Measurements from ENCODE around the gene CERKL.

Gene CERKL

DNA sequence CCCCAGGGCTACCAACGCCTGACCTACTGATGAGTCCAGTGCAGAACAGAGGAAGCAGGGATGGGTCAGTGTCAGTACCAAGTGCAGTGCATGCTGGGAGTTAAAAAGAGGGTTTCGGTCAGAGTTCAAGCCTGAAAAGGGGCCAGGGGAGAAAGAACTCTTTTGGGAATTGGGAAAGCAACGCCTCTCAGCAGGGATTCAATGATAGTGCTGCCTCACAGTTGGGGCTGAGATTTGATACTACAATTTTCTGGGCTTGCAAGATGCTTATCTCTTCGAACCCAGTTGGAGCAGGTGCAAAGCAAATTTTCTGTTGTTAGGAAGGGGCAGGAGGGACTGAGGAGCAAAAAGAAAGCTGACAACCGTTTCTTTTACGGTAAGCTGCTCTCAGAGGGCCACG lies 82.6 kb downstream of the CERKL start:
- no peak for DNase-seq

DNA sequence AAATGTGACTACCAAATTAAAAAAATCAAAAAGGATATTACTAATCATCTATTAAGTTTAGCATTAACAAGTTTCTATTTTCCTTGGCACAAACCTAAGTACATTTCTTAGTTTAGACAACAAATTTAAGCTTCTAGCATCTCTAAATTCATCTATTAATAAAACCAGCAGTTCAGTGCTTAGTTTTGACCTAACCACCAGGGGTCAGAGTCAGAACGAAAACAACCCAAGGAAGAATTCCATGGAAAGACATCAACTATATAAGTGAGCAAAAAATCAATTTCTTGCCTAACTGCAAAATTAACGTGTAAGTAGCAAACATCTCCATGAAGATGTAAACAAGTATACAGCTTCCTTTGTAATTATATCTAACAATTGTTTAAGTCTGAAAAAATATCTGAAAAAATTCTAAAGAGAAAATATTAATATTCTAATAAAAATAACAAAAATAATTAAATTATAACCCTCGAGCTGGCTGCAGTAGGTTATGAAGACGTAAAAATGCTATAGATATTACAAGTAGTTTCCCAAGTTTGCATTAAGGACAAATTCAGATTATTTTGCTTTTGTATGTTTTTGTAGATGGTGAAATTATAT lies 83.7 kb downstream of the CERKL start:
- DNase-seq = no peak

DNA sequence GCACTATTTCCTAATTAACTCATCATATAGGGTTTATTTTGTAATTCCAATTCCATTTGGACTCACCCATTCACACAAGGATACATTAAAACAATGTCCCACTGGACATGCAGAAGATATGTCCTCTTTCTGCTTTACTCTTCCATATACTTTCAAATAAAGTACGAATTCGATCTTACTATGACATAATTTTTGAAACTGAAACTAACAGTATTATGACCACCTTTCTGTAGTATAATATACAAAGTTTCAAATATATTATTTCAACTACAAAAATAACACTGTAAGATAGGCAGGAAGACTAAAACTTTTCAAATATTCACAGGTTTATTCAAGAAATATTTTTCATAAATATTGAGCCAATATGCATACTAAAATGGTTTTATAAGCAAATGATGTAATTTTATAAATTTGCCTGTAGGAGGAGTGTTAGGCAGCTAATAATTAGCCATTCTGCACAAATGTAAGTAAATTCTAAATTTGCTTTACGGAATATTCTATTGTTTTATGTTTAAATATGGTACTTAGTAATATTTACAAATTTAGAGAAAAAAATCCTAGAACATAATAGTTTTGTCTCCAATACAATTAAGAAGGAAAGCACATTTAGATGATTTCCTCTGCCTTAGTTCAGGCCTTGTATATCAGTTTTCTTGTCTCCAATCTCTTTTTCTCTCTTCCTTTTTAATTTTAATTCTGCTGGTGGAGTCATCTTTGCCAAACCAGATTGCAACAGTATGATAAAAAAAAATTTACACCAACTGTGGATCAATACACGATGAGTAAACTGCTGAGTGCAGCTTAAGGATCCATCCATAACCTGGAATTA lies 85.9 kb downstream of the CERKL start:
- no peak for DNase-seq

DNA sequence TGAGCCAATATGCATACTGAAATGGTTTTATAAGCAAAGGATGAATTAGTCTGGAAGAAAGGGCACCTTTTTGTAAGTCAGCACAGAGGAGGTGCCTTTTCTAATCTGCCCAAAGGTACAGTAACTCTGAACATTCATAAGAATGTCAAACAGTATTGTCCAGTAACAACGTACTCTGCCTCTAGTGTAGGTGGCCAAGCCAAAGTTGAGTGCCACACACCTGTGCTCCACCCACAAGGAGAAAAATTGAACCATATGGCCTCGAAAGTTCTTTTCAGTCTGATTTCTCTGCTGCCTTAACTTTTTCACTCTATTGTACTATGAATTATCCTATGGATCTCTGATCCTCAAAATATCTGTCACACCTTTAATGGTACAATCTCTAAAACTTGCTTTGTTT lies 86.8 kb downstream of the CERKL start:
- DNase-seq = no peak

DNA sequence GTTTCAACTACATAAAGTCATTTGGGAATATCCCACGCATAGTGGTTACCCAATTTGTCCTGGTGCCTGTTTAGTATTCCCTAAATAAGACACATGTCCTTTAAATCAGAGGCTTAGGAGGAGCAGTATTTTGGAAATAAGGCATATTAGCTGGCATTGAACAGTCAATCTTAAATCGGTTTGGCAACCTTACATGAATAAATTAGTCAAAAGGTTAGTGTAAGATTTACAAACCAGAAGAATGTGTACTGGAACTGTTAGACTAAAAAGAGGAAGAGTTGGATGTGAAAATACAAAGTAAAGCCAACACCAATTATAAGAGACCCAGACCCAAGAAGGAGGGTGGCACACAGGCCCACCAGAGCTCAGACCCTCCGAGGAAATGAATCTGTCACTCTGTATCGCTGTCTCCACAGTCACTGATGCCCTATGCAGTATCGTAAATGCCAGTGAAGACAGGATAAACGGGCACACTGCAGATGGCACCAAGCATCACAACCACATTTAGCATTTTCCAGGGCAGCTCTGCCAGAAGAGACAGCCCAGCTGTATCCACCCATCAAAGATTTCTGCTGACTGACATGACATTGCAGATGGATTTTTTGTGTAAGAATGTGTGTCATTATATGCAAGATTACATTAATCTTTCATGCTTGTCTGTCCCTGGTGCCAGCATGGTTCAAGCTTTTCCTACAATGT lies 90.4 kb downstream of the CERKL start:
- DNase-seq = no peak

DNA sequence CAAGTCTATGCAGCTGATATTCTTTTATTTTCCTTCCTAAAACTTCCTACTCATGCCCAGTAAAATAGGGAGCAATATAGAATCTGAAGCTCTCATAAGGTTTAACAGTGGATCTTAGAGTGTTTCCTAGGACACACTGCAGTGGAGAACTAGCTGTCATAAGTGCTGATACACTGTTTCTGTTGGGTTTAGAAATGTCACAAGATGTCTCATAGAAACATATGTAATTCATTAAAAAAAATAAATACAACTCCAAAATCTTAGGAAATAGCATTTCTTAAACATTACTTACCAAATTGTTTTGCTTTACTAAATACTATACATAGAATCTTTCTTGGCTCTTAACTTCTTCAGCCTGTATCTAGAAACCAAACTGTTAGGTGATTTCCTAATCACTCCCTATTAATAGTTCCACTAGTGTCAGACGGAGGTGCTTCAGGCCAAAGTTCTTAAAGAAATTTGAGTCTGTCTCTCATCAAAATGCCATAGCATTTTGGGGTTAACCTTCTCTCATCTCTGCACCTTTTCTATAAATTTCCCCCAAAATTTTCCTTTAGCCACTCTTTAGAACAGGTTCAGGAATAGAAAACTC lies 93.7 kb downstream of the CERKL start:
- DNase-seq = no peak

DNA sequence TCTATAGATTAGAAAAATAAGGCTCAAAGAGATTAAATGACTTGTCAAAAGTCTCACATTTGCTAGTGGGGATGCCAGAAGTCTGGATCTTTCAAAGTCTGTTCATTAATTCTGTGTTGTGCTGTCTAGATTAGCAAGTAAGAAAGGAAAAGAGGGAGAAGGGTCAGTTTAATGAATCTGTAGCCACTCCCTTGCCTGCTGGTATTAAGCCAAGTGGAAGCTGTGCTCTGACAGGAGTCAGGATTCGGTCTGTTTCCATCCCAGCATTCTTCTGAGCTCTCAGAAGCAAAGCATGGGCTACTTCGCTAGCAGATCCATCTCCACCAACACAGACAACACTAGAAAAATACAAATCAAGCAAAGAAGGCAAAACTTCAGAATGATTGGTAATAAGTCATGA lies 98.5 kb downstream of the CERKL start:
- no peak for DNase-seq

DNA sequence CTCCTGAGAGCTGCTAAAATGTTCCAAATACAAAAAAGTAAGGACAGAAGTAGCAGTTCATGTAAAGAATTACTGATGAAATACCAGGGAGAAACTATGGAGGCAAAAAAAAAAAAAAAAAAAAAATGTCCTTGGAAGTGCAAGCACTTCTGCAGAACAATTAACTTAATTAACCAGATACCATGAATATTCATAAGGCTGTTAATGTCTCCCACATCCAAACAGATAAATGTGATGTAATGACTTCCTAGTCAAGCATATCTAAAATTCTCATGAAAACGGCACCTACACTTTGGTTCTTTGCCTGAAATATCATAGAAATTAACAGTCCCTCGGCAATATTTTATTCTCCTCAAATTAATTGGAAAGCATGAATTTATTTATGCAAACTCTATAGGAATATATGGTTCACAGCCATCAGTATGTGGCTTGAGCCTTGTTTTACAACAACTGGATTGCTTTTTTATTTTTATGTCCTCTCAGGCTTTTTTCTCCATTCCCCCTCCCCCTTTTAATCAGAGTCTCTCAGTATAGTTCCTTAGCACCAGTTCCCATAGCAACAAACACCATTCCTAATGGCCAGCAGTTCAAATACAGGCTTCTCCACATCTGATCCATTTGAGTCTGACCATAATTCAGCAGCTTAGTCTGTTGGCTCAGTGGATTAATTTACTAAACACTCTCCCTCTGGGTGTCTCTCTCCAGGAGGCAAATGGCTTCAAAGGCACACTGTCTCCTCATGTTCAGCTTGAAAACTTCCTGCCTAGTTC lies 102.7 kb downstream of the CERKL start:
- DNase-seq = no peak

DNA sequence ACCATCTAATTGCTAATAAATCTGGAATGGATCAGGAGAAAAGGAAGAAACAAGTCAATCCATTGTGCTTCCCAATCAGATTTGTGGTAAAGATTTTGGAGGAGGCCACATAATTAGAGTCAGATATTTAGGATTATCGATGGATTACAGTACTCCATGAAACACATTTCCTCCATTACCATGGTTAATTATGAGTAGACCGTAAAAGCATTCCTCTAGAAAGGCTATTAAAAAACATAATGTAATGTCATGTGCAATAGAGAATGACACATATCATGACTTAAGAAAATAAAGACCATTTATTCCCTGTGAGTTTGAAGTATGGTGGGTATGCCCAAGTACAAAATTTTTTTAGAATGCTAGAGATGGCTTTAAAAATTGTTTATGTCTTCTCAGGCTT lies 103.7 kb downstream of the CERKL start:
- DNase-seq = no peak

DNA sequence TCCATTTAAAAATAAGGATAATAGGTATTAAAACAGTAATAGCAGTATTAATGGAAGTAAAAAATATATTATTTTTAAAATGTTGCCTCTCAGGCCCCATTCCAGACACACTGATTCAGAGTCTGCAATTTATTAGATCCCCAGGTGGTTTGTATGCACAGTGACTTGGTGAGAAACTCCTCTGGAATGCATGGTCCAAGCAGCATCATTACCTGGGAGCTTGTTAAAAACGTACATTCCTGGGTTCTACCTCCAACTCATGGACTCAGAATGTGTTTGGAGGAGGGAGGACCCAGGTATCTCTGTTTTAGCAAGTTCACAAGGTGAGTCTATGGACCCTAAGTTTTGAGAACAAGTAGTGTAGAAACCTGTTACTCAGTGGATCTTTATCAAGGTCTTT lies 104.1 kb downstream of the CERKL start:
- no peak for DNase-seq

DNA sequence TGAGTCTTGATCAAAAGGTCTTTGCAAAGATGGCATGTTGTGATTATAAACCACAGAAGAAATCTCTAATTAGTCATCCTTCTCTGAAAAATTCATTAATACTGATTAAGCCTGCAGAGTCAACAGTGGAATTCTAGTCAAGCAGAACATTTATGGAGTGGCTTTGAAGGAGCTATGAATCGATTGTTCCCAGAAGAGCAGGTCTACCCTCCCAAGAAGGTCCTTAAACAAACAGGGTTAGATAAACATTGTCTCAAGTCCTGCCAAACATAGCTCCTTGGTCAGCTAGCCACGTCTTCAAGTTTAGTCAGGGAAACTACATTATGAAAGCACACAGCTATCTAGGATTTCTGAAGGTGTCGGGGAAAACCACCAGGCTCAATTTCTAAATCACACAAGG lies 110.8 kb downstream of the CERKL start:
- DNase-seq = no peak

DNA sequence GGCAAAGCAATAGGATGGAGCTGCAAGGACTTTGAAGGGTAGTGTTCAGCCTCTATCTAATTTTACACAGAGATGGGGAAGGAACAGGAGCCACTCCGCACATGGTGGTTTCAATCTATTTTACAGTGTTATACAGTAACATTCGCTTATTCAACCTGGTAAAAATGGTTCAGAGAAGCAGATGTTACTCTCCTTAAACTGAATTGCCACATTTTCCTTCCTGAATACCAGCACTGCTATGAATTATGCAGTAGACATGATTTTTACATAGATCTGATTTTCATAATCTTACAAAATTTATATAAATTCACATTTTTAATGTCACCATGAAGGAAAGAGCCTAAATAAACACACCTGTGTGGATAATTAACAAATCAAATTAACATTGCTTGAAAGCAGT lies 114.7 kb downstream of the CERKL start:
- DNase-seq = no peak

DNA sequence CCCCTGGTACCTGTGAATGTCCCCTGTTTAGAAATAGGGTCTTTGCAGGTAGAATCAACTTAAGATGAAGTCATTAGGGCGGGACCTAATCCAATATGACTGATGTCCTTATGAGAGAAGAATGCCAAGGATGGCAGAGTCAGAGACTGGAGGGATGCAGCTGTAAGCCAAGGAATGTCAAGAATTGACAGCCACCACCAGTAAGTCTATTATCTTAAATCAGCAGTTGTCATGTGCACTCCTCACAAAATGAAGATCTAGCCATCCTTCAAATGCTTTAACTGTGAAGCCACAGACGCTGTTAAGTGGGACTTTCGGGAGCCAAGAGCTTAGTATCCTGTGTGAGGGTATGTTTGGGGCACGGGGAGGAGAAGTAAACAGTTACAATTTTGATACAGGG lies 116.5 kb downstream of the CERKL start:
- no peak for DNase-seq

DNA sequence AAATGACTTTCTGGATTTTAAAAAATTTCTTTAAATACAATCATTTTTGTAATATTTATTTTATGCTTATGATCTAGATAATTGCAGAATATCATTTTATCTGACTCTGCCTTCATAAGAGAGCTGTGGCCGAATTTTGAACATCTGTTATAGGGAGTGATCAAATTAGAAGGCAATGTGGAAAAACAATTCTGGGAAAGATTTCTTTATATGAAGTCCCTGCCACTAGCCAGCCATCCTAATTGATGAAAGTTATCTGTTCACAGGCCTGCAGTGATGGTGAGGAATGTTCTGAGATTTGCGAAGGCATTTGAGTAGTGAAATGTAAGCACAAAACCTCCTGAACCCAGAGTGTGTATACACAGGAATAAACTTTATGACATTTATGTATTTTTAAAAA lies 120.2 kb downstream of the CERKL start:
- no peak for DNase-seq

DNA sequence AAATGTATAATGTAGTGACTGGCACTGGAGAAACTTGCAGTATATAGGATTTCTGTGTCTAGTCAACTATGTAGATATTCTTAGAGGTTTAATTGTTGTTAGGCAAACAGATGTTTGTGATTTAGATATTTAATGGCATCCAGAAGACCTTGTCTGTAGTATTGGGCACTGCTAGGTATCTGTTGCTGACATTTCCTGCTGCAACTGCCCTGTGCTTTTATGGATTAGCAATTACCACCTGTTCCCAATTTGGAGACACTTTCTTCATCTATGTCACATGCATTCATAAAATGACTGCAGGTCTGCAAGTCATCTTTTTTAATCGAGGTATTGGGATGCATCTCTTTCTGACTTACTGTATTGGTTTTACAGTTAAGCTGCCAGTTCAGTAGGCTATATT lies 128.5 kb downstream of the CERKL start:
- DNase-seq = no peak

DNA sequence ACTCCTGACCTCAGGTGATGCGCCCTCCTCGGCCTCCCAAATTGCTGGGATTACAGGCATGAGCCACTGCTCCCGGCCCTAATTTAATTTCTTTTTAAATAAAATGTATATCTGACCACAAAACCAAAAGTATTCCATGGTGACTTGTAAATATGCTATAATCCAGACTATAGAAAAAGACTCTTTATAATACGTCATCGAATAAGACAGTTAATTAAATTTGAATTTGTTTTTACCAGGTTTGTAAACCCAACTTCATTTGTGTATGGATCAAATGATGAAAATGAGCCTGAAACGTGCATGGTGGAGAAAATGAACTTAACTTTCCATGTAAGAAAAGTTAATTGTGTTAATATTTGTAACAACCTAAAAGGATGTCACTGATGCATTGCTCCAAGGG lies 129.8 kb downstream of the CERKL start:
- no peak for DNase-seq

DNA sequence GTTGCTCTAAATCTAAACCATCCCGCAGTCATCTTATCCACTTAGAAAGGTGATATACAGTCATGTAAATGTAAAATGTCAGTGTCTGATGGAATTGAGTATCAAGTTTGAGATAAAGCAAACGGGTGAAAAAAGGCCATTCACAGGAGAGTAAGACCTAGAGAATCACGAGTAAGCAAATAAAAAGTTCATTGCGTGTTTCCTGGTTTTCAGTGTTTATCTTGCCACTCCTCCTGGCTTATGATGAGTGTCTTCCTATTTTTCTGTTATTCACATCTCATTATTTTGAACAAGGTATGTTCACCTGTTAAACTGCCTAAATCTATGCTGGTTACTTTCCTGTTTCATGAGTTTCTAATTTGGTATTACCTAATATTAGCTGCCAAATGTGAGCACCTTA lies 130.9 kb downstream of the CERKL start:
- no peak for DNase-seq

DNA sequence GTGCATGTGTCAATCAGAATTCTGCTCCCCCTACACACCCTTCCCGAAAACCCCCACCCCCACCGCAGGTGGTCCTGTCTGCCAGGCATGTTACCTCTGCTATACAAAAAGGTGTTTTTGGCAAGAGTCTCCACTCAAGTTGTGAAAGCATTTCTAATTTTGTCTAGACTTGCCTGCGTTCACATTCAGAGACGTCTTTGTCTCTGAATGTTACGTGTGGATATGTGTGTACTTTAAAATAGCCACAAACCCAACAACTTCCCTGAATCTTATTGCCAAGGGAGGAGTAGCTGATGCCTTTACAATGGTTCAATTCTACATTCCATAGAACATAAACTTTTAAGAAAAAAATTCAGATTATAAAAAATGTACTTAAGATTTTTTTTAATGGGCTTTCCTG lies 133.1 kb downstream of the CERKL start:
- no peak for DNase-seq

DNA sequence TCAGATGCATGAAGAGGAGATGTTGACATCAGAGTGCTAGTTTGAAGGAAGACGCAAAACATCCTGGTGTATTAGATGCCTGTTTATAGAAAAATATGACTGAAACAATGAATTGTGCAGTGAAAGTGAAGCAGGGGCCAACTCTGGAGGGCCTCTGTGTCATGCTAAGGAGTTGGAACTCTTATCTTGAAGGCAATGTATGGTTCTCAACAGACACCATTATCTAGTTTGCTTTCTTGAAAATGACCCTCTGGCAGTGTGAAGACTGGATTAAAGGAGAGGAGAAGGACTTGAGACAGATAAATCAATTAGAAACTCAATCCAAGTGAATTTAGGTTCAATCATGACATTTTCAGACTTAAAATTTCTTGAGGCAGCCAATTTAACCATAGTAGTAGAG lies 136.7 kb downstream of the CERKL start:
- no peak for DNase-seq

DNA sequence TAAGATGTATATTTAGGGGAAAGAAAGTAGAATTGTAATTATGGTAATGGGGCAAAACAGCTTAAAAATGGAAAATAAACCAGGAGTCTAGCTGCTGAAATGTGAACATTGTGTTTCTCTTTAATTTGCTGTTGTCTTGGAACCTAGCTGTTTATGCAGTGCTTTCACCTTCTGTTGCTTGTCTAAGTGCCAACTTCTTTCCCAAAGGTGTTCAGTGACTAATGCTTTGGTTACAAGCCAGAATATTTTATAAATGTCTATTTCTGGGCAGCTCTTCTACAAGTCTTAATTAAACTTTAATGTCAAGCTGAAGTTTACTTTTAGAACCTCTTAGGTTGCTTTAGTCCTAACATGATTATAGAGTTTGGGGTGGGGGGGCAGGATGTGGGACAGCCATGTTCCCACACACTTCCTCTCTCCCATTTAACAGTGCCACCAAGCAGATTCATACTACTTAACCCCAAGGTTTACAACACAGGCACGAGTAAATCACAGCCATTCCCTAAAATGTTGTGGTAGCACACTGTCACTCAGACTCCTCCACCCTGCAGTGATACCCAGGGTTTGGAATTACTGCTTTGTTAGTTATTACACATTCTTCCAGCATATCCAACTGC lies 139.1 kb downstream of the CERKL start:
- no peak for DNase-seq

DNA sequence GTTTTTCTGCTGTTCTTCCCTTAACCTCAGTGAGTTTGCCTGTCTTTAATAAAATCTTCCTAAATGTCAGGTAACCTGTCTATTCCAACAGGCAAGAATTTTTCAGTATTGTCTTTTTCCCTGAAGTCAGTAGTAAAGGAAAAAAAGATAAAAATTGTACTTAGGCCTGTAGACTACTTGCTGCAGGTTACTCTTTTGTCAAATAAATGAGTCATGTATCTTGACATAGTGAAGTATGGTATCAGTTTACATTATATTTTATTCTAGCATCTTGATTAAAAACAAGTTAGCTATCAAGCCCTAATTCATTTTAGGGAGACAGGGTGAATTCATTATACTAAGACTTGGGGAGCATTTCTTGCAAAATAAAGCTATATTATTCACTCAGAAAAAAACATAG lies 139.9 kb downstream of the CERKL start:
- no peak for DNase-seq

DNA sequence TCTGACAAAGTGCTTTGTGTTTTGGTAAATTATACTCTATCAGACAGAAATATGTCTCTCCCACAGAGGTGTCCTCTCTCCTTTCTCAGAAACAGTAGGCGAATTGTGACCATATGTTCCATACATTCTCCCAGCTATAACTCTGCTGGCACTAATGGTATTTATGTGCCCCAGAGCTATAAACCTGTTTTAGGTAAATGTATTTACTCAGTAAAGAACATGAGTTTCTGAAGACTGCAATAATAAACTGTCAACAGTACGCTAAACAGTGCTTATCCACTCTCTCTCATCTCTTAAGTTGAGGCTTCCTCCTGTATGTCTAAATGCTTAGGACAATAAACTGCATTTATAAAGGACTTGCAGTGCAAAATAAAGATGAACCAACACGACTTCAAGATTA lies 141.2 kb downstream of the CERKL start:
- no peak for DNase-seq

DNA sequence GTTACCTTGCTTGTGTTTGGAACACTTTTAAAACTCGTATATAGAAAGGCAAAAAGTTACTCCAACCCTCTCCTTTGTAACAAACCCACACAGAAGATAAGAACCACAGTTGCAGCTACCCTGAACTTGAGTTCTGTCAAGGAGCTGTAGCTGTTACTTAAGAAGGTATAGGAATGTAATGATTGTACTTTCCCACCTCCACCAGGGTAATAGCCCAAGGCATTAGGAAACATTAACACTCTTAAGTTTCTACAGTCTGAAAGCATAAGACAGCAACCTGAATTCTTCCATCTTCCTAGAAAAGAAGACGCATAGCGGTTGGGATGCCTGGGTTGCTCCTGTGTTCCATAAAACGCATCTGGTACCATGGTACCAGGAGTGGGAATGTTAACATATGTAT lies 156.7 kb downstream of the CERKL start:
- DNase-seq = no peak

Data from activated CD8-positive, alpha-beta memory T cell treated with anti-CD3 and anti-CD28 coated beads for 24 hours (primary cell).